ENCODE data around the gene TRIM75.

DNA sequence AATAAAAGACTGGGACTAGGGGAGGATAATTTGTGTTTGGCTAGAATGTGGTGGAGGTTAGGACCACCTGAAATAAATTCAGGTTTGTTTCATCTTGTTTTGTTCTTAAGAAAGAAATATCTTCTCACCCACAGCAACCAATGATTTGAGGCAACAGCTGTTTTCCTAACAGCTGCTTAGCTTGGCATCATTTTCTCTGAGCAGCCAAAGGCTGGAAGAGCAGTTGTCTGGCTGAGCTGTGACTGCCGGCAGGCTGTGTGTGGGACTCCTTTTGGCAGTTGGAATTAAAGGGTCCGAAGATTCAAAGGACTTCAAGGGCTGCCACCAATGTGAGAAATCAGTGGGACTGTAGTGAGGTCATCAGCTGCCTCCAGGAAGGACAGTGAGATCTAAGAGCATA, 5.0 kb downstream of the TRIM75 start:
- TF ChIP-seq, protein P1, sequence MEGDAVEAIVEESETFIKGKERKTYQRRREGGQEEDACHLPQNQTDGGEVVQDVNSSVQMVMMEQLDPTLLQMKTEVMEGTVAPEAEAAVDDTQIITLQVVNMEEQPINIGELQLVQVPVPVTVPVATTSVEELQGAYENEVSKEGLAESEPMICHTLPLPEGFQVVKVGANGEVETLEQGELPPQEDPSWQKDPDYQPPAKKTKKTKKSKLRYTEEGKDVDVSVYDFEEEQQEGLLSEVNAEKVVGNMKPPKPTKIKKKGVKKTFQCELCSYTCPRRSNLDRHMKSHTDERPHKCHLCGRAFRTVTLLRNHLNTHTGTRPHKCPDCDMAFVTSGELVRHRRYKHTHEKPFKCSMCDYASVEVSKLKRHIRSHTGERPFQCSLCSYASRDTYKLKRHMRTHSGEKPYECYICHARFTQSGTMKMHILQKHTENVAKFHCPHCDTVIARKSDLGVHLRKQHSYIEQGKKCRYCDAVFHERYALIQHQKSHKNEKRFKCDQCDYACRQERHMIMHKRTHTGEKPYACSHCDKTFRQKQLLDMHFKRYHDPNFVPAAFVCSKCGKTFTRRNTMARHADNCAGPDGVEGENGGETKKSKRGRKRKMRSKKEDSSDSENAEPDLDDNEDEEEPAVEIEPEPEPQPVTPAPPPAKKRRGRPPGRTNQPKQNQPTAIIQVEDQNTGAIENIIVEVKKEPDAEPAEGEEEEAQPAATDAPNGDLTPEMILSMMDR (conservative IDR thresholded peaks at IDR 0.05; ENCODE audit: low read depth, low read length), result no peak
- no peak for TF ChIP-seq EZH2 (IDR thresholded peaks at IDR 0.05; ENCODE audit: borderline replicate concordance, low read depth, low read length, poor library complexity, severe bottlenecking)

All from A673 (cell line).